Skeletal muscle tissue (tissue), 4 donors: Measurements from ENCODE around the gene SNAPC4. TPM values are rescaled to one million over a fixed set of nuclear protein-coding genes. Genes with fewer than 3 reads are reported as not detected.
"Not testable (repeated sequence)": the region's sequence is repeated elsewhere in the genome, so short reads cannot be mapped to it uniquely, and the experiment has no call there.

Experiments
- H3K27ac ChIP-seq: one replicate; pipeline ENCODE4 v1.7.0; 2013; ENCODE audit warnings: mild to moderate bottlenecking, low read depth, low read length, inconsistent platforms
- H3K27me3 ChIP-seq, 3 donors: one replicate each; pipeline ENCODE4 v1.7.0; 2013; ENCODE audit warnings: low read length in 3 of 3; ENCODE audit not compliant: control insufficient read depth in 3 of 3, insufficient read depth in 3 of 3
- H3K36me3 ChIP-seq, 3 donors: one replicate each; pipeline ENCODE4 v1.7.0; 2013; ENCODE audit warnings: low read length in 3 of 3; ENCODE audit not compliant: control insufficient read depth in 3 of 3, insufficient read depth in 3 of 3
- H3K4me1 ChIP-seq, 3 donors: one replicate each; pipeline ENCODE4 v1.7.0; 2013; ENCODE audit warnings: low read length in 3 of 3, mild to moderate bottlenecking in 3 of 3; ENCODE audit not compliant: control insufficient read depth in 3 of 3, insufficient read depth in 3 of 3
- H3K4me3 ChIP-seq, 3 donors: one replicate each; pipeline ENCODE4 v1.7.0; 2013; ENCODE audit warnings: low read length in 3 of 3
- H3K9ac ChIP-seq, 3 donors: one replicate each; pipeline ENCODE4 v1.7.0; 2013; ENCODE audit warnings: low read length in 3 of 3, mild to moderate bottlenecking in 3 of 3, moderate library complexity in 2 of 3, low read depth in 1 of 3
- H3K9me3 ChIP-seq, 3 donors: one replicate each; pipeline ENCODE4 v1.7.0; 2013; ENCODE audit warnings: low read length in 3 of 3; ENCODE audit not compliant: control insufficient read depth in 3 of 3
- total RNA-seq: library from RNA; depleted of rRNA; stranded (reverse); fragments of >200 nt; gene quantifications from one replicate; pipeline ENCODE4 v1.2.3, GENCODE V29; 2014
- donor health status: Osteomylitis.

Gene SNAPC4
- total RNA-seq, 1 donor from 2014 or later: 4.7 TPM

GRCh38 chr9:136353088-136353487 lies 46.9 kb downstream of the SNAPC4 start:
- no peaks in the 10 kb centered on the region for H3K9me3 ChIP-seq
- H3K4me3 ChIP-seq: no peak overlapping the region
- H3K4me1 ChIP-seq: peaks cover 0 to 9% (median 4%) of the 10 kb centered on the region in 3 donors
- no peak overlapping the region for H3K9ac ChIP-seq
- H3K27me3 ChIP-seq: peaks cover 6 to 13% (median 6%) of the 10 kb centered on the region in 3 donors
- no peak overlapping the region for H3K27ac ChIP-seq
- no peaks in the 10 kb centered on the region for H3K36me3 ChIP-seq

- H3K27me3 ChIP-seq: peaks cover 8 to 13% (median 8%) of the 10 kb centered on the region in 3 donors
- no peak overlapping the region for H3K4me3 ChIP-seq
- no peak overlapping the region for H3K27ac ChIP-seq
- H3K9me3 ChIP-seq: no peaks in the 10 kb centered on the region
- H3K4me1 ChIP-seq: peaks cover 0 to 9% (median 4%) of the 10 kb centered on the region in 3 donors
- no peaks in the 10 kb centered on the region for H3K36me3 ChIP-seq
- no peak overlapping the region for H3K9ac ChIP-seq
Observed at GRCh38 chr9:136352682-136353081, 47.3 kb downstream of the SNAPC4 start.

GRCh38 chr9:136351868-136352267 lies 48.1 kb downstream of the SNAPC4 start:
- H3K9ac ChIP-seq, H3K27ac ChIP-seq, H3K4me1 ChIP-seq, H3K4me3 ChIP-seq, H3K9me3 ChIP-seq, H3K36me3 ChIP-seq: not testable (repeated sequence)
- H3K27me3 ChIP-seq: peaks cover 14 to 22% (median 15%) of the 10 kb centered on the region in 3 donors

GRCh38 chr9:136351252-136351800 lies 48.6 kb downstream of the SNAPC4 start:
- no peak overlapping the region for H3K4me3 ChIP-seq

More at GRCh38 chr9:136351252-136351800, 48.6 kb downstream of the SNAPC4 start:
- no peak overlapping the region for H3K27ac ChIP-seq
- H3K36me3 ChIP-seq: no peaks in the 10 kb centered on the region
- H3K4me1 ChIP-seq: peaks cover 0 to 9% (median 4%) of the 10 kb centered on the region in 3 donors
- H3K9ac ChIP-seq: no peak overlapping the region
- peaks cover 18 to 27% (median 19%) of the 10 kb centered on the region in 3 donors for H3K27me3 ChIP-seq
- H3K9me3 ChIP-seq: no peaks in the 10 kb centered on the region

Other genes with a start within 250 kb of the SNAPC4 start
- gene LHX3, start 195.0 kb downstream of the SNAPC4 start, total RNA-seq: not detected
- 3.7 TPM for gene QSOX2, start 154.4 kb downstream of the SNAPC4 start, total RNA-seq
- under 0.01 TPM for gene CCDC187, start 96.1 kb downstream of the SNAPC4 start, total RNA-seq
- 14.1 TPM for gene GPSM1, start 72.6 kb downstream of the SNAPC4 start, total RNA-seq
- gene DNLZ, start 36.4 kb downstream of the SNAPC4 start, total RNA-seq: 5.2 TPM
- gene CARD9, start 26.5 kb downstream of the SNAPC4 start, total RNA-seq: 1.0 TPM
- gene ENTR1, start 10.4 kb upstream of the SNAPC4 start, total RNA-seq: 7.8 TPM
- 30.3 TPM for gene PMPCA, start 10.5 kb upstream of the SNAPC4 start, total RNA-seq
- gene INPP5E, start 39.7 kb upstream of the SNAPC4 start, total RNA-seq: 4.7 TPM
- gene SEC16A, start 82.9 kb upstream of the SNAPC4 start, total RNA-seq: 14.1 TPM
- gene NOTCH1, start 145.9 kb upstream of the SNAPC4 start, total RNA-seq: 69.4 TPM